NCI-H146 treated with DMSO at 0.1 percent for 48 hours (cell line): ENCODE data around the gene TRIM31.
A peak's percentile ranks its signal among the peaks of the same experiment; 100 is the strongest.
"Not testable (repeated sequence)": the region's sequence is repeated elsewhere in the genome, so short reads cannot be mapped to it uniquely, and the experiment has no call there.

ENCODE experiments used
- DNase-seq: peaks from one replicate; lab custom pipeline; 2025; ENCODE audit not compliant: unreplicated experiment; lab: John Stamatoyannopoulos, UW

TRIM31 gene

GRCh38 chr6:30118691-30119090, 5.8 kb upstream of the TRIM31 start:
- not testable (repeated sequence) for DNase-seq

GRCh38 chr6:30116724-30117123, 3.8 kb upstream of the TRIM31 start:
- no peak for DNase-seq

- no peak for DNase-seq
Observed at GRCh38 chr6:30113841-30114240, 951 bp upstream of the TRIM31 start.

GRCh38 chr6:30112402-30112994, 392 bp downstream of the TRIM31 start:
- DNase-seq, result no peak

GRCh38 chr6:30111266-30111856, 1.5 kb downstream of the TRIM31 start:
- no peak for DNase-seq

GRCh38 chr6:30104661-30105060, 8.2 kb downstream of the TRIM31 start:
- DNase-seq, result no peak

GRCh38 chr6:30103872-30104179, 9.1 kb downstream of the TRIM31 start:
- no peak for DNase-seq

- DNase-seq, result peak; percentile 68
Observed at GRCh38 chr6:30102970-30103871, 9.7 kb downstream of the TRIM31 start.

- no peak for DNase-seq
Observed at GRCh38 chr6:30102414-30102969, 10.4 kb downstream of the TRIM31 start.

- DNase-seq, result peak; percentile 41
Observed at GRCh38 chr6:30101444-30102413, 11.2 kb downstream of the TRIM31 start.

GRCh38 chr6:30100585-30101443, 12.1 kb downstream of the TRIM31 start:
- DNase-seq, result no peak

- DNase-seq, result no peak
Observed at GRCh38 chr6:30100154-30100553, 12.7 kb downstream of the TRIM31 start.

- DNase-seq, result no peak
Observed at GRCh38 chr6:30097902-30098768, 14.8 kb downstream of the TRIM31 start.

GRCh38 chr6:30096829-30097228, 16.1 kb downstream of the TRIM31 start:
- DNase-seq, result no peak

GRCh38 chr6:30093951-30094661, 18.8 kb downstream of the TRIM31 start:
- no peak for DNase-seq

GRCh38 chr6:30092852-30093543, 19.9 kb downstream of the TRIM31 start:
- DNase-seq, result no peak

GRCh38 chr6:30091577-30092381, 21.1 kb downstream of the TRIM31 start:
- no peak for DNase-seq
